Heart right ventricle (tissue), 16 donors: ENCODE data around the gene PACS2. TPM values are rescaled to one million over a fixed set of nuclear protein-coding genes. Genes with fewer than 3 reads are reported as not detected.

Experiments
- ATAC-seq, 8 donors: fragments of 200-7000 bp; cut with Tn5 transposase; one replicate each; pipeline ENCODE4 v1.9.1; 2020; ENCODE audit warnings: mild to moderate bottlenecking in 8 of 8, moderate library complexity in 8 of 8, moderate number of reproducible peaks in 1 of 8
- DNase-seq, 2 donors: peaks; one replicate each; pipeline ENCODE4 v3.0.0-alpha.2; 2020
- H3K27ac ChIP-seq, 10 donors: fragments of 200-600 bp; sonication (generic) in 2 of 10; one replicate each; pipeline versions ENCODE4 v1.5.0 to v1.8.0; 2020 to 2022; ENCODE audit warnings: mild to moderate bottlenecking in 3 of 10
- H3K27me3 ChIP-seq, 7 donors: fragments of 200-600 bp; one replicate each; pipeline ENCODE4 v1.8.0; 2021 to 2022; ENCODE audit warnings: mild to moderate bottlenecking in 2 of 7
- H3K36me3 ChIP-seq, 9 donors: fragments of 200-600 bp; sonication (generic) in 1 of 9; one replicate each; pipeline versions ENCODE4 v1.5.0 to v1.8.0; 2020 to 2022; ENCODE audit warnings: mild to moderate bottlenecking in 2 of 9
- H3K4me1 ChIP-seq, 9 donors: fragments of 200-600 bp; sonication (generic) in 1 of 9; one replicate each; pipeline versions ENCODE4 v1.5.0 to v1.8.0; 2020 to 2022; ENCODE audit warnings: mild to moderate bottlenecking in 4 of 9
- H3K4me3 ChIP-seq, 10 donors: fragments of 200-600 bp; sonication (generic) in 2 of 10; one replicate each; pipeline versions ENCODE4 v1.5.0 to v1.8.0; 2020 to 2022; ENCODE audit warnings: mild to moderate bottlenecking in 7 of 10, moderate library complexity in 2 of 10
- H3K9me3 ChIP-seq, 11 donors: fragments of 200-600 bp in 10 of 11; sonication (generic) in 2 of 11; one replicate each; pipeline versions ENCODE4 v1.5.0 to v1.8.0; 2013 to 2022; ENCODE audit warnings: mild to moderate bottlenecking in 2 of 11, control low read depth in 1 of 11, moderate library complexity in 1 of 11
- WGBS, 2 donors: extraction: QIAGEN DNeasy Blood & Tissue Kit; methylation state at CpG; one replicate each; pipeline ENCODE4 v1.1.7; 2013; ENCODE audit warnings: inconsistent platforms in 1 of 2; 5-methylcytosine and 5-hydroxymethylcytosine counted together
- intact Hi-C, 10 donors: fragments of 100-400 bp; cut with DNase I; formaldehyde crosslinking; loops; one replicate each; pipeline versions ENCODE4 v1.11.1 to v1.14.2; 2022
- polyA plus RNA-seq, 2 donors: library from polyadenylated mRNA; stranded (reverse); fragments of 200-250 nt; gene quantifications; one replicate each; pipeline ENCODE4 v1.2.3, GENCODE V29; 2013
- total RNA-seq, 10 donors: library from RNA; stranded (reverse); fragmentation: NEBNext Ultra II Directional in 3 of 10; extraction: Animal tissue kit (Norgen Biotek cat#: 25700) in 3 of 10; gene quantifications; one replicate each; pipeline versions ENCODE4 v1.2.1 to v1.2.4, GENCODE V29; 2021 to 2023
- TF ChIP-seq, protein P1 (sequence below), 9 donors: fragments of 200-600 bp; sonication (generic) in 2 of 9; IDR thresholded peaks; one replicate each; pipeline versions ENCODE4 v1.5.0 to v1.8.0; 2021 to 2022; ENCODE audit warnings: antibody characterized with exemption in 9 of 9, mild to moderate bottlenecking in 5 of 9, moderate library complexity in 1 of 9
- donor health status: Arrhythmogenic right ventricular cardiomyopathy.
- donor health status: ischemic (EF 13 %, LVEDD 7.1; RV severe dilation, severe dysfunction).
- donor health status: healthy with polysubstance abuse.
- donor health status: DM: no; HTN: yes; CAD: no.
- donor health status: DM: no; HTN: no; CAD: no.
- donor health status: ischemic (EF 25% LVEDD 6.9; RV normal size, moderate dysfunction).
- donor health status: ischemic (EF 25% LVEDD 5.7; RV mildly dilated, moderate dysfunction).
- donor health status: healthy.
- donor health status: DM: yes; HTN: yes; CAD: no.
- donor health status: Ischemic cardiomyopathy.
- donor health status: ischemic (EF 35%, LVEDD 5.7; RV mildly dilated, moderate dysfunction).
- donor health status: nonischemic (EF 11% LVEDD 7.7; RV severe dilation, severe dysfunction).
- donor health status: DM: yes; HTN: yes; CAD: no.
- donor health status: PGD.
- donor health status: ischemic (EF 29% LVEDD 5.4; RV normal size, mild dysfunction).
- donor health status: nonischemic (EF 23%, LVEDD 6.1; RV moderate dilation, normal function).

The PACS2 gene
- total and polyA plus RNA-seq, 12 donors, result 41.8 to 123 (median 54.6) TPM

DNA sequence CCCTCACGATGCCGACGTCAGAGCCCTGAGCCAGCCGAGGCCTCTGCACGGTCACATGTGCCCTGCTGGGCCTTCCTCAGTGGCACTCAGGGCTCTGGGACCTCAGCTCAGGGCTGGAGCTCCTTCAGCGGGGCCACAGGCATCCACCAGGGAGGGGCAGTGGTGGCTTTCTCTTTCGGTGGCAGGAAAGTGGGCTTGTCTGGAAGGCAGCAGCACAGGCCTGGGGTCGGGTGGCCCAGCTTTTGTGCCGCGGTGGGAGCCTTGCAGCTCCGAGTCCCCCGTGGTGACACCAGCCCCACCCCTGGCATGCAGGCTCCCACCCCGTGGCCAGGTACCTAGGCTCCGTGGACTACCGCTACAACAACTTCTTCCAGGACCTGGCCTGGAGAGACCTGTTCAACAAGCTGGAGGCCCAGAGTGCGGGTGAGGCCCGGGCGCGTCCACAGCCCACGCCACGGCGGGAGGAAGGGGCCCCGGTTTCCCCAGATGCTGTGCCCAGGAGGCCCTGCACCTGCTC lies 69.6 kb downstream of the PACS2 start:
- DNase-seq (no peak), ATAC-seq (no peak)
- intact Hi-C loops, result loop anchor here in 1 of 10 donors (5.0 kb wide), 1 partner anchor 58 kb away; no protein-coding TSS in a partner anchor
- 95 to 97% methylated on average over 23 of the region's 23 CpGs for WGBS, 2 donors
- Histone ChIP-seq H3K4me1 (peaks cover 0 to 20% (median 0%) of the 10 kb centered on the region in 9 donors), H3K9me3 (no peaks in the 10 kb centered on the region), H3K4me3 (no peak overlapping the region), H3K27ac (no peak overlapping the region), H3K36me3 (peaks cover 0 to 95% (median 14%) of the 10 kb centered on the region in 9 donors), H3K27me3 (no peaks in the 10 kb centered on the region)
- TF ChIP-seq, protein P1, sequence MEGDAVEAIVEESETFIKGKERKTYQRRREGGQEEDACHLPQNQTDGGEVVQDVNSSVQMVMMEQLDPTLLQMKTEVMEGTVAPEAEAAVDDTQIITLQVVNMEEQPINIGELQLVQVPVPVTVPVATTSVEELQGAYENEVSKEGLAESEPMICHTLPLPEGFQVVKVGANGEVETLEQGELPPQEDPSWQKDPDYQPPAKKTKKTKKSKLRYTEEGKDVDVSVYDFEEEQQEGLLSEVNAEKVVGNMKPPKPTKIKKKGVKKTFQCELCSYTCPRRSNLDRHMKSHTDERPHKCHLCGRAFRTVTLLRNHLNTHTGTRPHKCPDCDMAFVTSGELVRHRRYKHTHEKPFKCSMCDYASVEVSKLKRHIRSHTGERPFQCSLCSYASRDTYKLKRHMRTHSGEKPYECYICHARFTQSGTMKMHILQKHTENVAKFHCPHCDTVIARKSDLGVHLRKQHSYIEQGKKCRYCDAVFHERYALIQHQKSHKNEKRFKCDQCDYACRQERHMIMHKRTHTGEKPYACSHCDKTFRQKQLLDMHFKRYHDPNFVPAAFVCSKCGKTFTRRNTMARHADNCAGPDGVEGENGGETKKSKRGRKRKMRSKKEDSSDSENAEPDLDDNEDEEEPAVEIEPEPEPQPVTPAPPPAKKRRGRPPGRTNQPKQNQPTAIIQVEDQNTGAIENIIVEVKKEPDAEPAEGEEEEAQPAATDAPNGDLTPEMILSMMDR (IDR thresholded peaks at IDR 0.05), result no peak

DNA sequence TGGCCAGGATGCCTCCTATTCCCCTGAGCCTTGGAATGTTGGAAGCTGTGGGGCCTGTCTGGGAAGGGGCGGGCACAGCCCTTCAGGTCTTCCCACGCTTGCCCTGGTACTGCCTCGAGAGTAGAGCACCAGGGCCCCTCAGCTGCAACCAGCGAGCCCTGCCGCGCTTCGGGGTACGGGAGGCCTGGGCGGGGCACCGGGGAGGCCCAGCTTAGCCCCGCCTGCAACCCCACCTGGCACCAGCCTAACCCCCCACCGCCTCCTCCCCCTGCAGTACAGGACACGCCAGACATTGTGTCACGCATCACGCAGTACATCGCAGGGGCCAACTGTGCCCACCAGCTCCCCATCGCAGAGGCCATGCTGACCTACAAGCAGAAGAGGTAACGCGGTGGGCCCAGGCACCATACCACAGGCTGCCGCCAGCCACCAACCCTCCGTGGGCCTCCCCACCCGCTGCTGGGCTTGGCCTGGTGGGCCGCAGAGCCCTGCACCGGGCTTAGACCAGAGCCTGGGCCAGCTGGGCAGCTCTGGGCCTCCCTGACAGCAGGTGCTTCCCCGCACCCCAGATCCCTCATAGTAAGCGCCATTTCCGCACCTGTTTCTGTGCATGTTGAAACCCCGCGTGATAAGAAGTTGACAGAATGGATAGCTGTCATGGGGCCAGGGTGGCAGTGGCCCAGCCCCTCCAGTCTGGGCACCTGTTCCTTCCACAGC lies 70.2 kb downstream of the PACS2 start:
- H3K4me1 ChIP-seq, result peaks cover 0 to 27% (median 0%) of the 10 kb centered on the region in 9 donors
- peaks cover 0 to 94% (median 11%) of the 10 kb centered on the region in 9 donors for H3K36me3 ChIP-seq
- TF ChIP-seq, protein P1 (IDR thresholded peaks at IDR 0.05), result no peak
- H3K27ac ChIP-seq, result no peak overlapping the region
- H3K9me3 ChIP-seq, result no peaks in the 10 kb centered on the region
- DNase-seq, result no peak
- 95 to 96% methylated on average over 29 of the region's 29 CpGs for WGBS, 2 donors
- no peaks in the 10 kb centered on the region for H3K27me3 ChIP-seq
- intact Hi-C loops, result loop anchor here in 1 of 10 donors (5.0 kb wide), 1 partner anchor 58 kb away; no protein-coding TSS in a partner anchor
- no peak overlapping the region for H3K4me3 ChIP-seq
- no peak for ATAC-seq

DNA sequence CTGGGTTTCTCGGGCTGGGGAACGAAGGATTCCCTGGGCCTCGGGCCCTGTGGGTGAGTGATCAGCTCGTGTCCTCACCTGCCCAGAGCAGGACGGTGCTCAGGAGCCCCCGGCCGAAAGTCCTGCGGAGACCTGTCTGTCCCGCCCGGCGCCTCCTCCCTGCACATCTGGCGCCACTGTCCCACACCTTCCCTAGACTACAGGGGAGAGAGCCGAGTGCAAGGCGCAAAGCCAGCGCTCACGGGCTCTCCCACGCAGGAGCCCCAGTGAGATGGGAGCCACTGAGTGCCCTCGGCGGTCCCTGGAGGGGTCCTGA lies 70.7 kb downstream of the PACS2 start:
- no peaks in the 10 kb centered on the region for H3K27me3 ChIP-seq
- H3K4me3 ChIP-seq, result no peak overlapping the region
- H3K36me3 ChIP-seq, result peaks cover 0 to 89% (median 10%) of the 10 kb centered on the region in 9 donors
- ATAC-seq (no peak), DNase-seq (no peak)
- peaks cover 0 to 32% (median 0%) of the 10 kb centered on the region in 9 donors for H3K4me1 ChIP-seq
- H3K27ac ChIP-seq, result peak overlapping the region in 1 of 10 donors; percentile 56
- intact Hi-C loops, result no loop called here
- TF ChIP-seq, protein P1 (IDR thresholded peaks at IDR 0.05), result no peak
- no peaks in the 10 kb centered on the region for H3K9me3 ChIP-seq
- WGBS, 2 donors, result 95 to 96% methylated on average over 19 of the region's 19 CpGs

DNA sequence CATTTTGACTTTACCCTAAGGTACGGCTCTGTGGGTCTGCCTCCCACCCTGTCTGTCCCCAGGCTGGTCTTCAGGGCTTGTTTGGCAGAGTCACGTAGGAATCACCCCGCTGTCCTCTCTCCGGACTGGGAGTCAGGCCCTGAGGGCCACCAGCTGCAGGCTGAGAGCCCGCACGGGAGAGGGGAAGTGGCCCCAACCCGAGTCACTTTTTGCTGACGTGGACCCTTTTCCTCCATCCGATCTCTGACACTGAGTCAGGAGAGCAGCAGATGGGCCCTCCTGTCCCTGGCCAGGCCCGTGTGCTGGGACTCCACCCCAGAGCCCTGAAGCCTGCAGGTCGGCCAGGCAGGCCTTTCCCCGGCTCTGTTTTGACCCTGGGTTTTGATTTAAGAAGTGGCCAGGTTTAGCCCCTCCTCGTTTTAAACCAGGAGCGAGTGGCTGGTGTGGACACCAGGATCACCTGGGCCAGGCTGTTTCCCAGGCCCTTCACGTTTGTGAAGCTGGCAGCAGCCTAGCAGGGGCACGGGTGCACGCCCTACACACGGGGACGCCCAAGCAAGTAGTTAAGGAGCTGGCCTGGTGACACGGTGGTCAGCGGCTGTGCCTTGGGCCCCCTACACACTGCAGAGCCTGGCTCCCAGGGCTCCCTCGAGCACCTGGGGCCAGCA lies 71.3 kb downstream of the PACS2 start:
- peak in 4 of 8 donors; percentile 8 to 37 (median 26) for ATAC-seq
- H3K4me1 ChIP-seq, result peaks cover 0 to 38% (median 0%) of the 10 kb centered on the region in 9 donors
- intact Hi-C loops, result no loop called here
- DNase-seq, result peak in 1 of 2 donors; percentile 33
- TF ChIP-seq, protein P1 (IDR thresholded peaks at IDR 0.05), result no peak
- H3K9me3 ChIP-seq, result no peaks in the 10 kb centered on the region
- H3K36me3 ChIP-seq, result peaks cover 0 to 84% (median 10%) of the 10 kb centered on the region in 9 donors
- 92% methylated on average over 22 of the region's 22 CpGs for WGBS, 2 donors
- no peaks in the 10 kb centered on the region for H3K27me3 ChIP-seq
- peak overlapping the region in 1 of 10 donors; percentile 56 for H3K27ac ChIP-seq
- H3K4me3 ChIP-seq, result no peak overlapping the region
